GM12892 (cell line): ENCODE results near the gene NUP210L.
A peak's percentile ranks its signal among the peaks of the same experiment; 100 is the strongest.

Experiments
- POLR2A ChIP-seq: IDR thresholded peaks from 2 replicates; pipeline ENCODE4 v1.6.1; 2011; ENCODE audit warnings: low read depth, low read length, control low read depth
- POLR2AphosphoS5 ChIP-seq: IDR thresholded peaks from 2 replicates; pipeline ENCODE4 v1.6.1; 2011; ENCODE audit warnings: low read depth, low read length, control low read depth
- TAF1 ChIP-seq: IDR thresholded peaks from 2 replicates; pipeline ENCODE4 v1.6.1; 2011; ENCODE audit warnings: low read depth, mild to moderate bottlenecking, control low read depth, low read length, borderline replicate concordance

GRCh38 chr1:153958111-153958960 lies 196.5 kb downstream of the NUP210L start, which contains the start of gene CRTC2:
- TF ChIP-seq POLR2AphosphoS5 (no peak), POLR2A (peak; percentile 61; the same call in 1 of the 2 replicates), TAF1 (0 out of 2 replicates have a peak, but pooled peaks have one; percentile 8)
